ENCODE measurements around the gene ERICH6B. TPM values are rescaled to one million over a fixed set of nuclear protein-coding genes. Genes with fewer than 3 reads are reported as not detected.

Gene ERICH6B
- total RNA-seq, 5 donors from 2014 or later (not counting 1 experiment from before 2014, with no cell fraction given): not detected

- ATAC-seq (replicated peaks in 1 of 4) (no peak), DNase-seq (no peak)
- H3K4me3 Mint-ChIP-seq: no peak overlapping the region
- no peaks in the 10 kb centered on the region for H3K4me1 Mint-ChIP-seq
- 77% methylated on average over 8 of the region's 8 CpGs for WGBS (ENCODE audit: insufficient coverage)
- POLR2A ChIA-PET: no interaction called here
- Histone ChIP-seq H3K9me3 (no peaks in the 10 kb centered on the region), H3K27ac (ENCODE audit: low read length) (no peak overlapping the region), H3K4me1 (ENCODE audit: control insufficient read depth in 1 of 2, extremely low read depth in 1 of 2, insufficient read depth in 2 of 2, low read length in 2 of 2) (no peaks in the 10 kb centered on the region), H3K27me3 (replicated peaks in 1 of 2; ENCODE audit: control insufficient read depth in 2 of 2, extremely low read depth in 1 of 2, insufficient read depth in 2 of 2, low read length in 1 of 2) (no peaks in the 10 kb centered on the region), H3K4me3 (ENCODE audit: control insufficient read depth in 1 of 2, extremely low read depth in 1 of 2, low read length in 1 of 2) (no peak overlapping the region), H3K36me3 (ENCODE audit: control insufficient read depth in 2 of 2, extremely low read depth in 1 of 2, insufficient read depth in 1 of 2, low read length in 1 of 2) (no peaks in the 10 kb centered on the region)
- CTCF ChIA-PET: no interaction called here
- peaks cover 0 to 2% of the 10 kb centered on the region in 2 donors for H3K27me3 Mint-ChIP-seq
- no peak overlapping the region for H3K27ac Mint-ChIP-seq
- H3K9me3 Mint-ChIP-seq: no peaks in the 10 kb centered on the region
- no peaks in the 10 kb centered on the region for H3K36me3 Mint-ChIP-seq
Measured at GRCh38 chr13:45542391-45542790, 73.1 kb downstream of the ERICH6B start.

GRCh38 chr13:45541806-45542205, 73.7 kb downstream of the ERICH6B start:
- POLR2A ChIA-PET: no interaction called here
- Histone ChIP-seq H3K4me3 (ENCODE audit: control insufficient read depth in 1 of 2, extremely low read depth in 1 of 2, low read length in 1 of 2) (no peak overlapping the region), H3K27ac (ENCODE audit: low read length) (no peak overlapping the region), H3K9me3 (no peaks in the 10 kb centered on the region), H3K4me1 (ENCODE audit: control insufficient read depth in 1 of 2, extremely low read depth in 1 of 2, insufficient read depth in 2 of 2, low read length in 2 of 2) (no peaks in the 10 kb centered on the region), H3K36me3 (ENCODE audit: control insufficient read depth in 2 of 2, extremely low read depth in 1 of 2, insufficient read depth in 1 of 2, low read length in 1 of 2) (no peaks in the 10 kb centered on the region), H3K27me3 (replicated peaks in 1 of 2; ENCODE audit: control insufficient read depth in 2 of 2, extremely low read depth in 1 of 2, insufficient read depth in 2 of 2, low read length in 1 of 2) (no peaks in the 10 kb centered on the region)
- Mint-ChIP-seq H3K27ac (no peak overlapping the region), H3K4me1 (no peaks in the 10 kb centered on the region), H3K27me3 (peaks cover 0 to 2% of the 10 kb centered on the region in 2 donors), H3K4me3 (no peak overlapping the region), H3K9me3 (no peaks in the 10 kb centered on the region), H3K36me3 (no peaks in the 10 kb centered on the region)
- no peak for DNase-seq
- CTCF ChIA-PET: no interaction called here
- 90% methylated on average over 8 of the region's 11 CpGs for WGBS (ENCODE audit: insufficient coverage)
- no peak for ATAC-seq (replicated peaks in 1 of 4)

- CTCF ChIA-PET: no interaction called here
- Histone ChIP-seq H3K9me3 (no peaks in the 10 kb centered on the region), H3K4me3 (ENCODE audit: control insufficient read depth in 1 of 2, extremely low read depth in 1 of 2, low read length in 1 of 2) (no peak overlapping the region)
Measured at GRCh38 chr13:45540864-45541263, 74.7 kb downstream of the ERICH6B start.

GRCh38 chr13:45540195-45540594, 75.3 kb downstream of the ERICH6B start:
- Histone ChIP-seq H3K4me3 (ENCODE audit: control insufficient read depth in 1 of 2, extremely low read depth in 1 of 2, low read length in 1 of 2) (no peak overlapping the region), H3K36me3 (ENCODE audit: control insufficient read depth in 2 of 2, extremely low read depth in 1 of 2, insufficient read depth in 1 of 2, low read length in 1 of 2) (peaks cover 0 to 8% of the 10 kb centered on the region in 2 donors), H3K27ac (ENCODE audit: low read length) (no peak overlapping the region), H3K4me1 (ENCODE audit: control insufficient read depth in 1 of 2, extremely low read depth in 1 of 2, insufficient read depth in 2 of 2, low read length in 2 of 2) (no peaks in the 10 kb centered on the region), H3K27me3 (replicated peaks in 1 of 2; ENCODE audit: control insufficient read depth in 2 of 2, extremely low read depth in 1 of 2, insufficient read depth in 2 of 2, low read length in 1 of 2) (no peaks in the 10 kb centered on the region), H3K9me3 (no peaks in the 10 kb centered on the region)
- H3K4me1 Mint-ChIP-seq: no peaks in the 10 kb centered on the region
- peaks cover 0 to 2% of the 10 kb centered on the region in 2 donors for H3K27me3 Mint-ChIP-seq
- no peak for DNase-seq
- 78% methylated on average over 5 of the region's 6 CpGs for WGBS (ENCODE audit: insufficient coverage)
- POLR2A ChIA-PET: no interaction called here
- H3K4me3 Mint-ChIP-seq: no peak overlapping the region
- no peak overlapping the region for H3K27ac Mint-ChIP-seq
- no peak for ATAC-seq (replicated peaks in 1 of 4)
- CTCF ChIA-PET: no interaction called here
- H3K9me3 Mint-ChIP-seq: no peaks in the 10 kb centered on the region
- H3K36me3 Mint-ChIP-seq: peaks cover 7% of the 10 kb centered on the region

More at GRCh38 chr13:45540864-45541263, 74.7 kb downstream of the ERICH6B start:
- H3K4me3 Mint-ChIP-seq: no peak overlapping the region
- no peak overlapping the region for H3K27ac Mint-ChIP-seq
- Histone ChIP-seq H3K27me3 (replicated peaks in 1 of 2; ENCODE audit: control insufficient read depth in 2 of 2, extremely low read depth in 1 of 2, insufficient read depth in 2 of 2, low read length in 1 of 2) (no peaks in the 10 kb centered on the region), H3K36me3 (ENCODE audit: control insufficient read depth in 2 of 2, extremely low read depth in 1 of 2, insufficient read depth in 1 of 2, low read length in 1 of 2) (peaks cover 0 to under 1% of the 10 kb centered on the region in 2 donors), H3K4me1 (ENCODE audit: control insufficient read depth in 1 of 2, extremely low read depth in 1 of 2, insufficient read depth in 2 of 2, low read length in 2 of 2) (no peaks in the 10 kb centered on the region), H3K27ac (ENCODE audit: low read length) (no peak overlapping the region)
- POLR2A ChIA-PET: no interaction called here
- no peaks in the 10 kb centered on the region for H3K9me3 Mint-ChIP-seq
- peaks cover 0 to 2% of the 10 kb centered on the region in 2 donors for H3K27me3 Mint-ChIP-seq
- H3K36me3 Mint-ChIP-seq: peaks cover 4% of the 10 kb centered on the region
- WGBS (ENCODE audit: insufficient coverage): 88% methylated on average over 8 of the region's 10 CpGs
- ATAC-seq (replicated peaks in 1 of 4) (no peak), DNase-seq (no peak)
- H3K4me1 Mint-ChIP-seq: no peaks in the 10 kb centered on the region

GRCh38 chr13:45538382-45538781, 77.2 kb downstream of the ERICH6B start:
- no peaks in the 10 kb centered on the region for H3K9me3 ChIP-seq
- H3K27ac Mint-ChIP-seq: peak overlapping the region in 1 of 2 donors; percentile 13
- H3K9me3 Mint-ChIP-seq: no peaks in the 10 kb centered on the region
- H3K27me3 ChIP-seq (replicated peaks in 1 of 2; ENCODE audit: control insufficient read depth in 2 of 2, extremely low read depth in 1 of 2, insufficient read depth in 2 of 2, low read length in 1 of 2): no peaks in the 10 kb centered on the region
- H3K4me1 Mint-ChIP-seq: no peaks in the 10 kb centered on the region
- H3K4me3 Mint-ChIP-seq: no peak overlapping the region
- H3K27ac ChIP-seq (ENCODE audit: low read length): no peak overlapping the region
- H3K4me3 ChIP-seq (ENCODE audit: control insufficient read depth in 1 of 2, extremely low read depth in 1 of 2, low read length in 1 of 2): no peak overlapping the region
- H3K4me1 ChIP-seq (ENCODE audit: control insufficient read depth in 1 of 2, extremely low read depth in 1 of 2, insufficient read depth in 2 of 2, low read length in 2 of 2): no peaks in the 10 kb centered on the region
- ATAC-seq (replicated peaks in 1 of 4) (no peak), DNase-seq (no peak)
- ChIA-PET POLR2A (no interaction called here), CTCF (no interaction called here)
- peaks cover 23% of the 10 kb centered on the region for H3K36me3 Mint-ChIP-seq
- no peaks in the 10 kb centered on the region for H3K27me3 Mint-ChIP-seq
- peaks cover 0 to 26% of the 10 kb centered on the region in 2 donors for H3K36me3 ChIP-seq (ENCODE audit: control insufficient read depth in 2 of 2, extremely low read depth in 1 of 2, insufficient read depth in 1 of 2, low read length in 1 of 2)
- 67% methylated on average over 1 of the region's 2 CpGs for WGBS (ENCODE audit: insufficient coverage)

- no CpG with 5 or more reads among the region's 1 CpG for WGBS (ENCODE audit: insufficient coverage)
- Mint-ChIP-seq H3K27me3 (no peaks in the 10 kb centered on the region), H3K36me3 (peaks cover 31% of the 10 kb centered on the region), H3K27ac (peak overlapping the region in 1 of 2 donors; percentile 32), H3K9me3 (no peaks in the 10 kb centered on the region), H3K4me1 (no peaks in the 10 kb centered on the region), H3K4me3 (no peak overlapping the region)
- no peak overlapping the region for H3K27ac ChIP-seq (ENCODE audit: low read length)
- DNase-seq (no peak), ATAC-seq (replicated peaks in 1 of 4) (peak in 1 of 4 experiments; percentile 9)
- no peaks in the 10 kb centered on the region for H3K4me1 ChIP-seq (ENCODE audit: control insufficient read depth in 1 of 2, extremely low read depth in 1 of 2, insufficient read depth in 2 of 2, low read length in 2 of 2)
- H3K9me3 ChIP-seq: no peaks in the 10 kb centered on the region
- no peaks in the 10 kb centered on the region for H3K27me3 ChIP-seq (replicated peaks in 1 of 2; ENCODE audit: control insufficient read depth in 2 of 2, extremely low read depth in 1 of 2, insufficient read depth in 2 of 2, low read length in 1 of 2)
- ChIA-PET CTCF (no interaction called here), POLR2A (interaction anchor here (0.6 kb wide), 3 partner anchors 25 to 405 kb away, joined by 3 to 4 read pairs (median 3); no protein-coding TSS in a partner anchor)
- peaks cover 0 to 34% of the 10 kb centered on the region in 2 donors for H3K36me3 ChIP-seq (ENCODE audit: control insufficient read depth in 2 of 2, extremely low read depth in 1 of 2, insufficient read depth in 1 of 2, low read length in 1 of 2)
- no peak overlapping the region for H3K4me3 ChIP-seq (ENCODE audit: control insufficient read depth in 1 of 2, extremely low read depth in 1 of 2, low read length in 1 of 2)
Measured at GRCh38 chr13:45537516-45537915, 78.0 kb downstream of the ERICH6B start.

GRCh38 chr13:45536224-45536623, 79.3 kb downstream of the ERICH6B start:
- Histone ChIP-seq H3K36me3 (ENCODE audit: control insufficient read depth in 2 of 2, extremely low read depth in 1 of 2, insufficient read depth in 1 of 2, low read length in 1 of 2) (peaks cover 0 to 42% of the 10 kb centered on the region in 2 donors), H3K9me3 (no peaks in the 10 kb centered on the region), H3K4me3 (ENCODE audit: control insufficient read depth in 1 of 2, extremely low read depth in 1 of 2, low read length in 1 of 2) (no peak overlapping the region), H3K4me1 (ENCODE audit: control insufficient read depth in 1 of 2, extremely low read depth in 1 of 2, insufficient read depth in 2 of 2, low read length in 2 of 2) (no peaks in the 10 kb centered on the region), H3K27me3 (replicated peaks in 1 of 2; ENCODE audit: control insufficient read depth in 2 of 2, extremely low read depth in 1 of 2, insufficient read depth in 2 of 2, low read length in 1 of 2) (no peaks in the 10 kb centered on the region), H3K27ac (ENCODE audit: low read length) (no peak overlapping the region)
- Mint-ChIP-seq H3K4me1 (no peaks in the 10 kb centered on the region), H3K27ac (no peak overlapping the region), H3K36me3 (peaks cover 39% of the 10 kb centered on the region), H3K27me3 (no peaks in the 10 kb centered on the region), H3K4me3 (no peak overlapping the region), H3K9me3 (no peaks in the 10 kb centered on the region)
- ATAC-seq (replicated peaks in 1 of 4) (no peak), DNase-seq (no peak)
- ChIA-PET CTCF (no interaction called here), POLR2A (no interaction called here)
- WGBS (ENCODE audit: insufficient coverage): no CpG with 5 or more reads among the region's 2 CpGs
